GM23338 (cell line): ENCODE data around the gene CRADD. TPM values are rescaled to one million over a fixed set of nuclear protein-coding genes. Genes with fewer than 3 reads are reported as not detected.

Experiments used
- ATAC-seq: fragments of 200-7000 bp; cut with Tn5 transposase; 3 replicates; pipeline ENCODE4 v1.9.1; 2020
- DNase-seq: peaks from one replicate; pipeline ENCODE4 v3.0.0-alpha.2; 2015; ENCODE audit warnings: low spot score
- H2AFZ ChIP-seq: fragments of 200-600 bp; sonication (generic); 2 replicates; pipeline ENCODE4 v1.8.0; 2016; ENCODE audit warnings: antibody characterized with exemption, mild to moderate bottlenecking, moderate library complexity
- H3F3A ChIP-seq: fragments of 200-600 bp; sonication (generic); replicated peaks from 2 replicates; pipeline ENCODE4 v1.8.0; 2017; ENCODE audit warnings: antibody characterized with exemption, mixed run types, low read depth
- H3K27ac ChIP-seq: fragments of 200-600 bp; sonication (generic); 2 replicates; pipeline ENCODE4 v1.6.1; 2016; ENCODE audit warnings: low read depth
- H3K27me3 ChIP-seq: fragments of 200-600 bp; sonication (generic); 2 replicates; pipeline ENCODE4 v1.8.0; 2016; ENCODE audit warnings: mild to moderate bottlenecking, mixed run types, moderate library complexity; ENCODE audit not compliant: insufficient read depth
- H3K36me3 ChIP-seq: fragments of 200-600 bp; sonication (generic); 2 replicates; pipeline ENCODE4 v1.8.0; 2016; ENCODE audit warnings: mild to moderate bottlenecking; ENCODE audit not compliant: insufficient read depth
- H3K4me1 ChIP-seq: fragments of 200-600 bp; sonication (generic); 2 replicates; pipeline ENCODE4 v1.8.0; 2016; ENCODE audit warnings: mild to moderate bottlenecking, moderate library complexity; ENCODE audit not compliant: insufficient read depth
- H3K4me2 ChIP-seq: fragments of 200-600 bp; sonication (generic); 2 replicates; pipeline ENCODE4 v1.7.1; 2017; ENCODE audit warnings: mixed run types
- H3K4me3 ChIP-seq: fragments of 200-600 bp; sonication (generic); 2 replicates; pipeline ENCODE4 v1.6.1; 2016; ENCODE audit warnings: mixed run types
- H3K79me2 ChIP-seq: fragments of 200-600 bp; sonication (generic); replicated peaks from 2 replicates; pipeline ENCODE4 v1.8.0; 2017; ENCODE audit warnings: mild to moderate bottlenecking; ENCODE audit not compliant: insufficient read depth
- H3K9me2 ChIP-seq: fragments of 200-600 bp; sonication (generic); 2 replicates; pipeline ENCODE4 v1.8.0; 2017; ENCODE audit not compliant: insufficient read depth
- H4K20me1 ChIP-seq: fragments of 200-600 bp; sonication (generic); replicated peaks from 2 replicates; pipeline ENCODE4 v1.8.0; 2017; ENCODE audit warnings: mild to moderate bottlenecking; ENCODE audit not compliant: insufficient read depth
- H3K27ac Mint-ChIP-seq: 2 replicates; pipeline ENCODE4 v1.8.0; 2020; ENCODE audit warnings: inconsistent platforms, mild to moderate bottlenecking, moderate library complexity, mixed read lengths
- H3K27me3 Mint-ChIP-seq: 3 replicates; pipeline ENCODE4 v1.8.0; 2022; ENCODE audit warnings: low read depth, mild to moderate bottlenecking, moderate library complexity, mixed read lengths, inconsistent platforms; ENCODE audit not compliant: insufficient read depth, poor library complexity
- H3K36me3 Mint-ChIP-seq: 3 replicates; pipeline ENCODE4 v1.8.0; 2021; ENCODE audit warnings: low read depth, mild to moderate bottlenecking, inconsistent platforms, moderate library complexity, mixed read lengths
- H3K4me1 Mint-ChIP-seq: 3 replicates; pipeline ENCODE4 v1.8.0; 2020; ENCODE audit warnings: mild to moderate bottlenecking, inconsistent platforms, mixed read lengths
- H3K4me3 Mint-ChIP-seq: 3 replicates; pipeline ENCODE4 v1.8.0; 2021; ENCODE audit warnings: moderate library complexity, mild to moderate bottlenecking, inconsistent platforms, mixed read lengths
- H3K9me3 Mint-ChIP-seq: 3 replicates; pipeline ENCODE4 v1.8.0; 2020; ENCODE audit warnings: moderate library complexity, mild to moderate bottlenecking, inconsistent platforms, mixed read lengths
- CREB1 ChIP-seq: fragments of 250-450 bp; sonication (Bioruptor Pico); IDR thresholded peaks from 2 replicates; pipeline ENCODE4 v1.5.0; 2020; ENCODE audit warnings: low read depth, mild to moderate bottlenecking, moderate library complexity
- CTCF ChIP-seq, 2 experiments: fragments of 200-600 bp in 1 of 2; sonication (generic) in 1 of 2; conservative IDR thresholded peaks; 2 replicates each; pipeline versions ENCODE4 v1.5.1 to v1.6.1; 2016 to 2017; ENCODE audit warnings: antibody characterized with exemption in 2 of 2, low read depth in 2 of 2, mild to moderate bottlenecking in 2 of 2, moderate library complexity in 1 of 2
- ETS1 ChIP-seq: IDR thresholded peaks from 2 replicates; pipeline ENCODE4 v1.6.1; 2016; ENCODE audit warnings: antibody characterized with exemption
- EZH2 ChIP-seq: fragments of 200-600 bp; sonication (generic); IDR thresholded peaks from one replicate; pipeline ENCODE4 v1.8.0; 2017; ENCODE audit warnings: antibody characterized with exemption, mild to moderate bottlenecking, low read depth; ENCODE audit not compliant: unreplicated experiment
- EZH2phosphoT487 ChIP-seq: fragments of 200-600 bp; sonication (generic); IDR thresholded peaks from one replicate; pipeline ENCODE4 v1.8.1; 2018; ENCODE audit warnings: antibody characterized with exemption; ENCODE audit not compliant: unreplicated experiment
- JUNB ChIP-seq: IDR thresholded peaks from one replicate; pipeline ENCODE4 v1.6.1; 2016; ENCODE audit warnings: antibody characterized with exemption; ENCODE audit not compliant: unreplicated experiment
- NANOG ChIP-seq: IDR thresholded peaks from 2 replicates; pipeline ENCODE4 v1.6.1; 2016; ENCODE audit warnings: antibody characterized with exemption, borderline replicate concordance
- STAT1 ChIP-seq: IDR thresholded peaks from one replicate; pipeline ENCODE4 v1.6.1; 2016; ENCODE audit warnings: antibody characterized with exemption; ENCODE audit not compliant: unreplicated experiment
- ZNF114 ChIP-seq: fragments of 250-450 bp; sonication (Bioruptor Pico); IDR thresholded peaks from 2 replicates; pipeline ENCODE4 v1.5.0; 2020; ENCODE audit warnings: mild to moderate bottlenecking, moderate library complexity
- ZNF331 ChIP-seq: fragments of 250-450 bp; sonication (Bioruptor Pico); IDR thresholded peaks from 2 replicates; pipeline ENCODE4 v1.5.0; 2020; ENCODE audit warnings: low read depth, mild to moderate bottlenecking, moderate library complexity
- polyA plus RNA-seq: library from polyadenylated mRNA; unstranded; fragments of >200 nt; fragmentation: Nextera tagmentation; extraction: Ambion mirVana; gene quantifications from 2 replicates; pipeline ENCODE4 v1.2.1, GENCODE V29; 2016
- total RNA-seq: library from RNA; depleted of rRNA; stranded (reverse); fragments of >200 nt; shearing (Covaris generic); gene quantifications from 2 replicates; pipeline ENCODE4 v1.2.3, GENCODE V29; 2014
- TF ChIP-seq, protein P1 (sequence below): IDR thresholded peaks from one replicate; pipeline ENCODE4 v1.6.1; 2018; ENCODE audit warnings: antibody characterized with exemption; ENCODE audit not compliant: unreplicated experiment
- TF ChIP-seq, protein P2 (sequence below): fragments of 250-450 bp; sonication (Bioruptor Pico); IDR thresholded peaks from 2 replicates; pipeline ENCODE4 v1.5.0; 2020; ENCODE audit warnings: mild to moderate bottlenecking, moderate library complexity

The CRADD gene
- total and polyA plus RNA-seq, 2 experiments from 2014 or later = 6.3 to 27.9 TPM

DNA sequence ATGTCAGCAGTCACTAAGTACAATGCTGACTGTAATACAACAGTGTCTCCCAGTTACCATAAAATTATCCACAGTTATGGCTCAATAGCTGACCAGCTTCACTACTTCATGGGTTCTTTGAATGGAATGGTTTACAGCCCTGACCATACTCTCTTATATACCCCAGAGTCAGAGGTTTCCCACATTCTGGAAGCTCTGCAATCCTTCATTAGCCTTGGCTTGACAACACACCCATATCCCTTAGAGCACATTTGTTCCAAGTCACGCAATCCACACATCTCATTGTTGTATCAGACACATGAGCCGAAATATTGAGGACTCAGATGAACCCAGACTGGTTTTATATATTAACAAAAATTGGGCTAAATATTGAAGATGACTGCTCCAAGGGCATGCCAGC lies 261.8 kb downstream of the CRADD start:
- peaks cover 4% of the 10 kb centered on the region for H3K4me1 Mint-ChIP-seq
- no peak overlapping the region for H3K4me3 Mint-ChIP-seq
- no peaks in the 10 kb centered on the region for H3K79me2 ChIP-seq
- TF ChIP-seq, protein P1, sequence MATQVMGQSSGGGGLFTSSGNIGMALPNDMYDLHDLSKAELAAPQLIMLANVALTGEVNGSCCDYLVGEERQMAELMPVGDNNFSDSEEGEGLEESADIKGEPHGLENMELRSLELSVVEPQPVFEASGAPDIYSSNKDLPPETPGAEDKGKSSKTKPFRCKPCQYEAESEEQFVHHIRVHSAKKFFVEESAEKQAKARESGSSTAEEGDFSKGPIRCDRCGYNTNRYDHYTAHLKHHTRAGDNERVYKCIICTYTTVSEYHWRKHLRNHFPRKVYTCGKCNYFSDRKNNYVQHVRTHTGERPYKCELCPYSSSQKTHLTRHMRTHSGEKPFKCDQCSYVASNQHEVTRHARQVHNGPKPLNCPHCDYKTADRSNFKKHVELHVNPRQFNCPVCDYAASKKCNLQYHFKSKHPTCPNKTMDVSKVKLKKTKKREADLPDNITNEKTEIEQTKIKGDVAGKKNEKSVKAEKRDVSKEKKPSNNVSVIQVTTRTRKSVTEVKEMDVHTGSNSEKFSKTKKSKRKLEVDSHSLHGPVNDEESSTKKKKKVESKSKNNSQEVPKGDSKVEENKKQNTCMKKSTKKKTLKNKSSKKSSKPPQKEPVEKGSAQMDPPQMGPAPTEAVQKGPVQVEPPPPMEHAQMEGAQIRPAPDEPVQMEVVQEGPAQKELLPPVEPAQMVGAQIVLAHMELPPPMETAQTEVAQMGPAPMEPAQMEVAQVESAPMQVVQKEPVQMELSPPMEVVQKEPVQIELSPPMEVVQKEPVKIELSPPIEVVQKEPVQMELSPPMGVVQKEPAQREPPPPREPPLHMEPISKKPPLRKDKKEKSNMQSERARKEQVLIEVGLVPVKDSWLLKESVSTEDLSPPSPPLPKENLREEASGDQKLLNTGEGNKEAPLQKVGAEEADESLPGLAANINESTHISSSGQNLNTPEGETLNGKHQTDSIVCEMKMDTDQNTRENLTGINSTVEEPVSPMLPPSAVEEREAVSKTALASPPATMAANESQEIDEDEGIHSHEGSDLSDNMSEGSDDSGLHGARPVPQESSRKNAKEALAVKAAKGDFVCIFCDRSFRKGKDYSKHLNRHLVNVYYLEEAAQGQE = no peak
- TF ChIP-seq NANOG (no peak), EZH2 (no peak), ETS1 (no peak), EZH2phosphoT487 (no peak), CREB1 (CRISPR knock-in tag) (no peak), CTCF (conservative IDR thresholded peaks at IDR 0.05; ENCODE audit: low read depth in 2 of 2) (no peak), ZNF331 (CRISPR knock-in tag) (no peak), STAT1 (no peak), ZNF114 (CRISPR knock-in tag) (no peak), JUNB (no peak)
- TF ChIP-seq, protein P2, sequence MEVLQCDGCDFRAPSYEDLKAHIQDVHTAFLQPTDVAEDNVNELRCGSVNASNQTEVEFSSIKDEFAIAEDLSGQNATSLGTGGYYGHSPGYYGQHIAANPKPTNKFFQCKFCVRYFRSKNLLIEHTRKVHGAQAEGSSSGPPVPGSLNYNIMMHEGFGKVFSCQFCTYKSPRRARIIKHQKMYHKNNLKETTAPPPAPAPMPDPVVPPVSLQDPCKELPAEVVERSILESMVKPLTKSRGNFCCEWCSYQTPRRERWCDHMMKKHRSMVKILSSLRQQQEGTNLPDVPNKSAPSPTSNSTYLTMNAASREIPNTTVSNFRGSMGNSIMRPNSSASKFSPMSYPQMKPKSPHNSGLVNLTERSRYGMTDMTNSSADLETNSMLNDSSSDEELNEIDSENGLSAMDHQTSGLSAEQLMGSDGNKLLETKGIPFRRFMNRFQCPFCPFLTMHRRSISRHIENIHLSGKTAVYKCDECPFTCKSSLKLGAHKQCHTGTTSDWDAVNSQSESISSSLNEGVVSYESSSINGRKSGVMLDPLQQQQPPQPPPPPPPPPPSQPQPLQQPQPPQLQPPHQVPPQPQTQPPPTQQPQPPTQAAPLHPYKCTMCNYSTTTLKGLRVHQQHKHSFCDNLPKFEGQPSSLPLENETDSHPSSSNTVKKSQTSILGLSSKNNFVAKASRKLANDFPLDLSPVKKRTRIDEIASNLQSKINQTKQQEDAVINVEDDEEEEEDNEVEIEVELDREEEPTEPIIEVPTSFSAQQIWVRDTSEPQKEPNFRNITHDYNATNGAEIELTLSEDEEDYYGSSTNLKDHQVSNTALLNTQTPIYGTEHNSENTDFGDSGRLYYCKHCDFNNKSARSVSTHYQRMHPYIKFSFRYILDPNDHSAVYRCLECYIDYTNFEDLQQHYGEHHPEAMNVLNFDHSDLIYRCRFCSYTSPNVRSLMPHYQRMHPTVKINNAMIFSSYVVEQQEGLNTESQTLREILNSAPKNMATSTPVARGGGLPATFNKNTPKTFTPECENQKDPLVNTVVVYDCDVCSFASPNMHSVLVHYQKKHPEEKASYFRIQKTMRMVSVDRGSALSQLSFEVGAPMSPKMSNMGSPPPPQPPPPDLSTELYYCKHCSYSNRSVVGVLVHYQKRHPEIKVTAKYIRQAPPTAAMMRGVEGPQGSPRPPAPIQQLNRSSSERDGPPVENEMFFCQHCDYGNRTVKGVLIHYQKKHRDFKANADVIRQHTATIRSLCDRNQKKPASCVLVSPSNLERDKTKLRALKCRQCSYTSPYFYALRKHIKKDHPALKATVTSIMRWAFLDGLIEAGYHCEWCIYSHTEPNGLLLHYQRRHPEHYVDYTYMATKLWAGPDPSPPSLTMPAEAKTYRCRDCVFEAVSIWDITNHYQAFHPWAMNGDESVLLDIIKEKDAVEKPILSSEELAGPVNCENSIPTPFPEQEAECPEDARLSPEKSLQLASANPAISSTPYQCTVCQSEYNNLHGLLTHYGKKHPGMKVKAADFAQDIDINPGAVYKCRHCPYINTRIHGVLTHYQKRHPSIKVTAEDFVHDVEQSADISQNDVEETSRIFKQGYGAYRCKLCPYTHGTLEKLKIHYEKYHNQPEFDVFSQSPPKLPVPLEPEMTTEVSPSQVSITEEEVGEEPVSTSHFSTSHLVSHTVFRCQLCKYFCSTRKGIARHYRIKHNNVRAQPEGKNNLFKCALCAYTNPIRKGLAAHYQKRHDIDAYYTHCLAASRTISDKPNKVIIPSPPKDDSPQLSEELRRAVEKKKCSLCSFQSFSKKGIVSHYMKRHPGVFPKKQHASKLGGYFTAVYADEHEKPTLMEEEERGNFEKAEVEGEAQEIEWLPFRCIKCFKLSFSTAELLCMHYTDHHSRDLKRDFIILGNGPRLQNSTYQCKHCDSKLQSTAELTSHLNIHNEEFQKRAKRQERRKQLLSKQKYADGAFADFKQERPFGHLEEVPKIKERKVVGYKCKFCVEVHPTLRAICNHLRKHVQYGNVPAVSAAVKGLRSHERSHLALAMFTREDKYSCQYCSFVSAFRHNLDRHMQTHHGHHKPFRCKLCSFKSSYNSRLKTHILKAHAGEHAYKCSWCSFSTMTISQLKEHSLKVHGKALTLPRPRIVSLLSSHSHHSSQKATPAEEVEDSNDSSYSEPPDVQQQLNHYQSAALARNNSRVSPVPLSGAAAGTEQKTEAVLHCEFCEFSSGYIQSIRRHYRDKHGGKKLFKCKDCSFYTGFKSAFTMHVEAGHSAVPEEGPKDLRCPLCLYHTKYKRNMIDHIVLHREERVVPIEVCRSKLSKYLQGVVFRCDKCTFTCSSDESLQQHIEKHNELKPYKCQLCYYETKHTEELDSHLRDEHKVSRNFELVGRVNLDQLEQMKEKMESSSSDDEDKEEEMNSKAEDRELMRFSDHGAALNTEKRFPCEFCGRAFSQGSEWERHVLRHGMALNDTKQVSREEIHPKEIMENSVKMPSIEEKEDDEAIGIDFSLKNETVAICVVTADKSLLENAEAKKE (CRISPR knock-in tag) = no peak
- H3K4me1 ChIP-seq = peaks cover 8% of the 10 kb centered on the region; the same call in 1 of the 2 replicates
- peaks cover 22% of the 10 kb centered on the region for H3K9me3 Mint-ChIP-seq
- ATAC-seq (no peak), DNase-seq (no peak)
- no peaks in the 10 kb centered on the region for H3F3A ChIP-seq
- H3K9me2 ChIP-seq = peaks cover 11% of the 10 kb centered on the region; the same call in 1 of the 2 replicates
- peaks cover 17% of the 10 kb centered on the region; the same call in 2 of the 3 replicates for H3K36me3 Mint-ChIP-seq
- H3K4me3 ChIP-seq = no peak overlapping the region
- peaks cover 3% of the 10 kb centered on the region for H3K27me3 Mint-ChIP-seq
- peaks cover 14% of the 10 kb centered on the region for H3K36me3 ChIP-seq
- no peaks in the 10 kb centered on the region for H3K27me3 ChIP-seq
- H3K27ac Mint-ChIP-seq = no peak overlapping the region
- H3K4me2 ChIP-seq = no peak overlapping the region
- H4K20me1 ChIP-seq = no peaks in the 10 kb centered on the region
- no peak overlapping the region for H3K27ac ChIP-seq
- H2AFZ ChIP-seq = no peak overlapping the region
